ENCODE data around the gene CXCR4. TPM values are rescaled to one million over a fixed set of nuclear protein-coding genes. Genes with fewer than 3 reads are reported as not detected.
"Not testable (repeated sequence)": the region's sequence is repeated elsewhere in the genome, so short reads cannot be mapped to it uniquely, and the experiment has no call there.

Gene CXCR4
- polyA plus RNA-seq, 1 experiment = 0.05 TPM

GRCh38 chr2:136098441-136098840, 19.5 kb downstream of the CXCR4 start:
- Histone ChIP-seq H3K36me3 (ENCODE audit: control insufficient read depth, insufficient read depth, low read length) (no peaks in the 10 kb centered on the region), H3K4me3 (ENCODE audit: low read depth, low read length) (no peak overlapping the region), H3K27me3 (ENCODE audit: control insufficient read depth, insufficient read depth, low read length) (peaks cover 2% of the 10 kb centered on the region; the same call in 1 of the 2 replicates)
- POLR2A ChIA-PET = no interaction called here
- no peak for DNase-seq (ENCODE audit: low read depth)
- CTCF ChIA-PET = no interaction called here
- TF ChIP-seq, protein P1, sequence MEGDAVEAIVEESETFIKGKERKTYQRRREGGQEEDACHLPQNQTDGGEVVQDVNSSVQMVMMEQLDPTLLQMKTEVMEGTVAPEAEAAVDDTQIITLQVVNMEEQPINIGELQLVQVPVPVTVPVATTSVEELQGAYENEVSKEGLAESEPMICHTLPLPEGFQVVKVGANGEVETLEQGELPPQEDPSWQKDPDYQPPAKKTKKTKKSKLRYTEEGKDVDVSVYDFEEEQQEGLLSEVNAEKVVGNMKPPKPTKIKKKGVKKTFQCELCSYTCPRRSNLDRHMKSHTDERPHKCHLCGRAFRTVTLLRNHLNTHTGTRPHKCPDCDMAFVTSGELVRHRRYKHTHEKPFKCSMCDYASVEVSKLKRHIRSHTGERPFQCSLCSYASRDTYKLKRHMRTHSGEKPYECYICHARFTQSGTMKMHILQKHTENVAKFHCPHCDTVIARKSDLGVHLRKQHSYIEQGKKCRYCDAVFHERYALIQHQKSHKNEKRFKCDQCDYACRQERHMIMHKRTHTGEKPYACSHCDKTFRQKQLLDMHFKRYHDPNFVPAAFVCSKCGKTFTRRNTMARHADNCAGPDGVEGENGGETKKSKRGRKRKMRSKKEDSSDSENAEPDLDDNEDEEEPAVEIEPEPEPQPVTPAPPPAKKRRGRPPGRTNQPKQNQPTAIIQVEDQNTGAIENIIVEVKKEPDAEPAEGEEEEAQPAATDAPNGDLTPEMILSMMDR (IDR thresholded peaks at IDR 0.05; ENCODE audit: insufficient read depth, low read depth, low read length) = no peak

DNA sequence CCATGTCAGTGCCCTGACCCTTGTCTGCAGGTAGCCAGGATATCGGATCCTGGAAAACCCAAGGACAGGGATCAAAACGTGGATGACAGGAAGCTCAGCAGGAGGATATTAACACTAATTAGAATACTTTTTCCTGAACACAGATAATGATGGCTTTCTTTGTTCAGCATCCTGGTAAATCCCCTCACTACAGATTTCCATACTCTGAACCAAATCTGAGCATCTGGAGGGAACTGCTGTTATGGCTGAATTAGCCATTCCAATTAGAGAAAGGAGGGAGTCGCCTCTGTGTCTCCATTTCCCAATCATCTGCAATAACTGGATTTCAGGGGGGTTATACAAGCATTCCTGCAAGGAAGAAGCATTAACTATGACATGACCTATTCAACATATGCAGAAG, 24.4 kb downstream of the CXCR4 start:
- ChIA-PET CTCF (no interaction called here), POLR2A (no interaction called here)
- TF ChIP-seq, protein P1 (IDR thresholded peaks at IDR 0.05; ENCODE audit: insufficient read depth, low read depth, low read length) = no peak
- no peak overlapping the region for H3K4me3 ChIP-seq (ENCODE audit: low read depth, low read length)
- H3K36me3 ChIP-seq (ENCODE audit: control insufficient read depth, insufficient read depth, low read length) = no peaks in the 10 kb centered on the region
- no peak for DNase-seq (ENCODE audit: low read depth)
- H3K27me3 ChIP-seq (ENCODE audit: control insufficient read depth, insufficient read depth, low read length) = peaks cover 2% of the 10 kb centered on the region; the same call in 1 of the 2 replicates

DNA sequence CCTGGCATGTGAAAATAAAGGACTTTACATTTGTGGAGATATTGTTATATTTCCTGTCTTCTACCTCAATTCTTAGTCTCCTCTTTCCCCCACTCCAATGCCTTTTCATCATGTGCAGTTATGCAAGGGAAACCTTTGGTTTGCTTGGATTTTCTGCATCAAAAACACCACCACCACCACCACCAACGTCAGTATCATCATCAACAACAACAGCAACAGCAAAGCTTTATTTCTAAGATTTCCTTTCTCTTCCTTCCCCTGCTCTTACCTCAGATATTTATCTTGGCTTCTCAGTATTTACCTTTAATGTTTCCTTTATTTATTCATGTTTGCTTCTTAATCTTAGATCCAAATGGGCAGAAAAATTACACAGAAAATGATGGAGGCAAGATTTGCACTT, 26.1 kb downstream of the CXCR4 start:
- TF ChIP-seq, protein P1 (IDR thresholded peaks at IDR 0.05; ENCODE audit: insufficient read depth, low read depth, low read length) = no peak
- ChIA-PET CTCF (no interaction called here), POLR2A (no interaction called here)
- H3K27me3 ChIP-seq (ENCODE audit: control insufficient read depth, insufficient read depth, low read length) = peaks cover 2% of the 10 kb centered on the region; the same call in 1 of the 2 replicates
- H3K36me3 ChIP-seq (ENCODE audit: control insufficient read depth, insufficient read depth, low read length) = no peaks in the 10 kb centered on the region
- no peak overlapping the region for H3K4me3 ChIP-seq (ENCODE audit: low read depth, low read length)
- DNase-seq (ENCODE audit: low read depth) = no peak

- H3K4me3 ChIP-seq (ENCODE audit: low read depth, low read length); H3K27me3 ChIP-seq (ENCODE audit: control insufficient read depth, insufficient read depth, low read length); DNase-seq (ENCODE audit: low read depth); H3K36me3 ChIP-seq (ENCODE audit: control insufficient read depth, insufficient read depth, low read length); POLR2A ChIA-PET: not testable (repeated sequence)
- CTCF ChIA-PET = interaction anchor here (0.9 kb wide), 1 partner anchor 10 kb away, joined by 3 read pairs; no protein-coding TSS in a partner anchor
Observed at GRCh38 chr2:136087901-136088460, 30.0 kb downstream of the CXCR4 start.

DNA sequence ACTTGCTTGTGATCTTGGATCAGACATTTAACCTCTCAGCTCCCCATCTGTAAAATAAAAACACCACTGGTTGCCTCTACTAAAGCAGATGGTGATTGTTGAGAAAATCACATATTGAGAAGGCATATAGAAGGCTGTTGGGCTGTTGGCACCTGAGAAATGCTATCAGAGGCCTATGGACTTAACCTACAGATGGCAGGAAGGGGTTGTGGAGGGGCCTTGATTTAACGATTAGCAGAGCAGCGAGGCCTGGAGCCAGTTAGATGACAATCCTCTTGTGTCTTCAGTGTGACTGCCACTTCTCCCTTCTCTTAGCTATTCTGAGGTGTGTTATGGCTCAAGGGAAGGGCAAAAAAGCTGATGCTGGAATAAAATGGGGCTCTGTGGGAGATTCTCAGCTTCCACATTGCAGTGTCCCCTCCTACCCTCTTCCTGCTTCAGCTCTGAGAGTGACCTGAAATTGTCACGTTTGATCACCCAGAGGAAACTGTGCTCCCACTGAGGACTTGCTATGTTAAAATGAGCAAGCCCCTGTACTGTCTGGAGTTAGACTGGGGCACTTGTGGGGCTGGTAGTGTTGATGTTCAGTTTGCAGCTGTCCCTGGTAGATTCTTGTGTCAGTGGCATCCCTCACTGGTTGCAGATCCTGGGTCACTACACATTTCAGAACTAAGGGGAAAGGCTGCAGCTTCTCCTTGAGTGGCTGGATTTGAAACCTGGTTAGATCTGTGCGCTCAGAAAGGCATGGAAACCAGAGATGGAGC, 31.5 kb downstream of the CXCR4 start:
- ChIA-PET CTCF (no interaction called here), POLR2A (no interaction called here)
- Histone ChIP-seq H3K36me3 (ENCODE audit: control insufficient read depth, insufficient read depth, low read length) (no peaks in the 10 kb centered on the region), H3K27me3 (ENCODE audit: control insufficient read depth, insufficient read depth, low read length) (no peaks in the 10 kb centered on the region), H3K4me3 (ENCODE audit: low read depth, low read length) (no peak overlapping the region)
- DNase-seq (ENCODE audit: low read depth) = no peak
- TF ChIP-seq, protein P1 (IDR thresholded peaks at IDR 0.05; ENCODE audit: insufficient read depth, low read depth, low read length) = no peak

All from BJ (cell line).